SK-MEL-5 (cell line): ENCODE measurements around the gene CARM1. TPM values are rescaled to one million over a fixed set of nuclear protein-coding genes. Genes with fewer than 3 reads are reported as not detected.
"Not testable (repeated sequence)": the region's sequence is repeated elsewhere in the genome, so short reads cannot be mapped to it uniquely, and the experiment has no call there.

ENCODE experiments used
- DNase-seq: peaks from one replicate; pipeline ENCODE4 v3.0.0-alpha.2; 2016; ENCODE audit warnings: low read depth, low spot score
- in situ Hi-C: cut with HindIII; loops from 2 replicates; pipeline ENCODE4 v1.10.0; 2016; ENCODE audit warnings: low sequenced_read_pairs, high pct_unique_total_duplicates, low pct_unique_long_range_greater_than_20kb
- total RNA-seq: library from RNA; depleted of rRNA; stranded (reverse); fragments of >200 nt; shearing (Covaris generic); gene quantifications from 2 replicates; pipeline ENCODE4 v1.2.3, GENCODE V29; 2014

The CARM1 gene
- total RNA-seq, 1 experiment from 2014 or later = 18.6 TPM

DNA sequence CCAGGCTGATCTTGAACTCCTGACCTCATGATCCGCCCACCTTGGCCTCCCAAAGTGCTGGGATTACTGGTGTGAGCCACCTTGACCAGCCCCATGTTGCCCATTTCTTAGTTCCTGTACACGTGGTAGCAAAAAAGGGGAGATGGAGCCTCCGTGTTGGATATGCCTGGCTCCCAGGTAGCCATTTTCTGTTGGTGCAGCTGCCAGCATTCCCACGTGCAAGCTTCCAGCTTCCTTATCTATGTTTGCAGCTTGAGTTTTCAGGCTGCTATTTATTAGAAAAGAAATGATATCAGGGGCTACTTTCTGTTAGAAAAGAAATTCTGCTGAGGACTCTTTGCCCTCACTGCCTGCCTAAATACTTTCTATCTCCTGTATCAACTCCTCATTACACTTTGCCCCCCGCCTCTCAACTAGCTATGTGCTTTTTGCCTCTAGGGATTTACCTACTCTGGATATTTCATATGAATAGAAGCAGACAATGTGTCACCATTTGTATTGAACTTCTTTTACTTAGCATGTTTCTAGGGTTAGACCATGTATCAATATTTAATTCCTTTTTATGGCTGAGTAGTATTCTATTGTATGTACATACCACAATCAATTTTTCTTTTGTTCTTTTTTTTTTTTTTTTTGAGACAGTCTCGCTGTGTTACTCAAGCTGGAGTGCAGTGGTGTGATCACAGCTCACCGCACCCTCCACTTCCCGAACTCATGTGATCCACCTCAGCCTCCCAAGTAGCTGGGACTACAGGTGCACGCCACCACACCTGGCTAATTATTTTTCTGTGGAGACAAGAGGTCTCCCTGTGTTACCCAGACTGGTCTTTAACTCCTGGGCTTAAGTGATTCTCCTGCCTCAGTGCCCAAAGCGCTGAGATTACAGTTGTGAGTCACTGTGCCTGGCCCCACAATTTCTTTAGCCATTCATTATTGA is 32.0 kb upstream of the CARM1 start:
- DNase-seq = no peak
- in situ Hi-C loops = no loop called here

DNA sequence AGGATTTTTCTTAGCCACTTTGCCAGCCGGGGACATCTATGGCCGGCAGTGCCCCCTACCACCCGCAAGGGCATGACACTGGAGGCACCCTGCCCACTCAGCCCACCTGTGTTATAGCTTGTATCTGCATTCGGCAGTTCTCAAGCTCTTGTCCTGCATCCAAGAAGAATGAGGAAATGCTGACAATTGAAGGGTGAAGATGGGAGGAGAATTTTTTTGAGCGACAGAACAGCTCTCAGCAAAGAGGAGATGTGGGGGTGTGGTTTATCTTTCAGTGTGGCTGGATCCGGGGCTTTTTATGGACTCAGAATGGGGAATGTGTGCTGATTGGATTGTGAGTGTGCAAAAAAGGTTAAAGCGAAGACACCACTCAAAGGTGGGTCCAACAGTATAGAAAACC is 28.6 kb upstream of the CARM1 start:
- no peak for DNase-seq
- in situ Hi-C loops = no loop called here

DNA sequence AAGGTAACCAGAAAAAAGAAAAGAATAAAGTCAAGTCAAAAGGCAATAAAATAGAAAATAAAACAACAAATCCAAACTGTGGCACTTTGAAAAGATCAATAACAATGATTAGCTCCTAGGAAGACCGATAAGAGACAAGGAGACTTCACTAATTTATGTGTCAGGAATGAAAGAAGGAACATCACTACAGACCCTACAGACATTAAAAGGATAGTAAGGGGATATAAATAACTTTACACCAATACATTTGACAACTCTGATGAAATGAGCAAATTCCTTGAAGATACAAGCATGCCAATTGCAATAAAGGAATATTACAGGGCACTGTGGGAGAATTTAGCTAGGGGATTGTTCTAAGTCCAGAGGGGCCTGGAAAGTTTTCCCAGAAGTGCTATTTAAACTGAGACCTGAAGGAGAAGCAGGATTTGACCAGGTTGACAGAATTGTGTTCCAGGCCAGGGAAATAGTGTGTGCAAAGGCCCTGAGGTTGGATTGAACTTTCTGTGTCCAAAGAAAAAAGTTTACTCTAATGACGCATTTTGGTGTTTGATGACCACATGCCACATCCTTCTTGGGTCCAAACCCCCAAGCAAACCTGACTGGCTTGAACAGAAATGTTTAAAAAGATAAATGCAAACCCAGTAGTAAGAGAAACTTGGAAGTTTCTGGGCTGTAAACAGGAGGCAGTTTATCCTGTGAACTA is 24.7 kb upstream of the CARM1 start:
- in situ Hi-C loops = no loop called here
- DNase-seq = no peak

- DNase-seq = no peak
- in situ Hi-C loops = no loop called here
Observed at GRCh38 chr19:10848230-10848856, 23.0 kb upstream of the CARM1 start, which contains the start of gene C19orf38. TSS of gene C19orf38 (plus strand) at chr19:10848415. CDS start at chr19:10848509, 94 bp downstream.

DNA sequence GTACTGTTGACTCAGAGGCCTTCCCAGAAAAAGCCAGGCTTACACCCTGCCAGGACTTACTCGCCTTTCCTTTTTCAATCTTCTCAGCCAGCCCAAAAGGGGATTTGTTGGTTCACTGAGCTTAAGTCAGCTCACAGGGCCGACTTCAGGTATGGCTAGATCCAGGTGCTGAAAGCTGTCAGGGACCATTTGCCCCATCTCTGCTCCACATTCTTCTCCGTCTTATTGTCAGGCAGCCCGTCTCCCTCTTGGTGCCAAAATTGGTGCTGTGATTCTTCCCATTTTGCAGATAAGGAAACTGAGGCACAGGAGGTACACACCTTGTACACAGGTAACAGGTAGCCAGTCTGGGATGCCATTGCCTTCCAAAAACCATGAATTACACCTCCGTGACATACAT is 20.7 kb upstream of the CARM1 start:
- in situ Hi-C loops = no loop called here

GRCh38 chr19:10852098-10852800 is 19.1 kb upstream of the CARM1 start:
- DNase-seq = no peak
- in situ Hi-C loops = no loop called here

More for the DNA sequence above, 20.7 kb upstream of the CARM1 start:
- no peak for DNase-seq

- in situ Hi-C loops = no loop called here
- DNase-seq = no peak
Observed at GRCh38 chr19:10852941-10853340, 18.4 kb upstream of the CARM1 start.

- in situ Hi-C loops = no loop called here
- peak; percentile 58 for DNase-seq
Observed at GRCh38 chr19:10854350-10855089, 16.8 kb upstream of the CARM1 start.

DNA sequence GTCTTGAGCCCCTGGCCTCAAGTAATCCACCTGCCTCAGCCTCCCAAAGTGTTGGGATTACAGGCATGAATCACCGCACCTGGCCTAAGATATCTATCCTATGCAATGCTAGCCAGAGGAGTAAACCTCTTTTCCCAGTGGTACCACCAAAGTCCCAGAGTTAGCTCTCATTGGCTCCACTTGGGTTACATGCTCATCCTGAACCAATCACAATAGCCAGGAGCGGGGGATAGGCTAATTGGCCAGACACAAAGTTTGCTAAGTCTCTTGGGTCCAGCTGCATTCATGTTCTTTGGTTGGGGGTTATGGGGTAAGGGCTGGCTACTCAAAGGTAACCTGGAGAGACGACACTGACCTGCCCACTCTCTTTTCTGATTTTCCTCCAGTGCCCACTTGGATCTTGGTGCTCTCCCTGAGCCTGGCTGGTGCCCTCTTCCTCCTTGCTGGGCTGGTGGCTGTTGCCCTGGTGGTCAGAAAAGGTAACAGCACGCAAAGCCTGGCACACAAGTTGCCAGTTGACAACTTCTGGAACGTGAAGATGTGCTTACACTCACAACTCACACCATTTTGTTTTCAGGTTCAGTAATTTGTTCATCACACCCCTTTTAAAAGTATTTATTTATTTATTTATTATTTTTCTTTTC is 15.4 kb upstream of the CARM1 start:
- in situ Hi-C loops = no loop called here
- DNase-seq = peak; percentile 55

DNA sequence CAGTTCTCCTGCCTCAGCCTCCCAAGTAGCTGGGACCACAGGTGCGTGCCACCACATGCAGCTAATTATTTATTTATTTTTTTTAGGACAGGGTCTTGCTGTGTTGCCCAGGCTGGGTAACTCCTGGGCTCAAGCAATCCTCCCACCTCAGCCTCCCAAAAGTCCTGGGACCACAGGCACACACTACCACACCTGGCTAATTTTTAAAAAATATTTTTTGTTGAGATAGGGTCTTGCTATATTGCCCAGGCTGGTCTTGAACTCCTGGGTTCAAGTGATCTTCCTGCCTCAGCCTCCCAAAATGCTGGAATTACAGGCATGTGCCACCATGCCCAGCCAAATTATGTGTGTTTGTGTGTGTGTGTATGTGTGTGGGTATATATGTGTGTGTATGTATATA is 14.5 kb upstream of the CARM1 start:
- in situ Hi-C loops, DNase-seq: not testable (repeated sequence)

GRCh38 chr19:10858204-10858828 is 13.0 kb upstream of the CARM1 start:
- in situ Hi-C loops = no loop called here
- peak; percentile 44 for DNase-seq

DNA sequence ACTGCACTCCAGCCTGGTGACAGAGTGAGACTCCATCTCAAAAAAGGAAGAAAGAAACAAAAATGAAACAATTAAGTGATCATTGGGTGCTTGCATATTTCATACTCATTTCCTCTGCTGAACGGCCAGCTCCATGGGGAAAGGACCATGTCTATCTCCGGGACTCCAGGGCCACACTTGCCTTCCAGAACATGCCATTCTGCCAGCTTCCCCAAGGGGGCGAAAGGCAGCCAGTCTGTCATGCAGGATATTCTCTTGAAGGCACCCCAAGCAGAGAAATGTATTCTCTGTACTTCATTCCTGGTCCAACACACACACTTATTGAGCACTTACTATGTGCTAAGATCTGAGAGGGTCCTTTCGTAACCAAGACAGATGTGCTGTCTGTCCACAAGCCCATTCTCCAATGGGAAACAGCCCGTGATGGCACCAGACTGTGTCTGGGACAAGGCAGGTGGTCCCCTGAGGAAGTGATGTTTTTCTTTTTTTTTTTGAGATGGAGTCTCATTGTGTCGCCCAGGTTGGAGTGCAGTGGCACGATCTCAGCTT is 10.2 kb upstream of the CARM1 start:
- in situ Hi-C loops = no loop called here
- DNase-seq = peak; percentile 63

DNA sequence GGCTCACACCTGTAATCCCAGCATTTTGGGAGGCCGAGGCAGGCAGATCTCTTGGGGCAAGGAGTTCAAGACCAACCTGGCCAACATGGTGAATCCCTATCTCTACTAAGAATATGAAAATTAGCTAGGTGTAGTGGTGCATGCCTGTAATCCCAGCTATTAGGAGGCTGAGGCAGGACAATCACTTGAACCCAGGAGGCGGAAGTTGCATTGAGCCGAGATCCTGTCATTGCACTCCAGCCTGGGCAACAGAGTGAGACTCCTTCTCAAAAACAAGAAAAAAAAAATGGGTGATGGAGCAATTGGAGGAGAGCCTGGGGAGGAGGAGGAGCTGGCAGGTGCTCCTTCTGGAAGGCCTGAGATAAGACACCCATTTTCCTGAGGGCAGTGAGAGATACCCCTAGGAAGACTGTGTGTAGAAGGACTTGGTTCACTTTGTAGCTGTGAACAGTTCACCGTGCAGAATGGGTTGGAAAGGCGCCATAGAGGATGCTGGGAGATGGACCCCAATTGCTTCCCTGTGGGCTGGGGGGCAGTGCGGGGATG is 8.7 kb upstream of the CARM1 start:
- in situ Hi-C loops = no loop called here
- DNase-seq = no peak

DNA sequence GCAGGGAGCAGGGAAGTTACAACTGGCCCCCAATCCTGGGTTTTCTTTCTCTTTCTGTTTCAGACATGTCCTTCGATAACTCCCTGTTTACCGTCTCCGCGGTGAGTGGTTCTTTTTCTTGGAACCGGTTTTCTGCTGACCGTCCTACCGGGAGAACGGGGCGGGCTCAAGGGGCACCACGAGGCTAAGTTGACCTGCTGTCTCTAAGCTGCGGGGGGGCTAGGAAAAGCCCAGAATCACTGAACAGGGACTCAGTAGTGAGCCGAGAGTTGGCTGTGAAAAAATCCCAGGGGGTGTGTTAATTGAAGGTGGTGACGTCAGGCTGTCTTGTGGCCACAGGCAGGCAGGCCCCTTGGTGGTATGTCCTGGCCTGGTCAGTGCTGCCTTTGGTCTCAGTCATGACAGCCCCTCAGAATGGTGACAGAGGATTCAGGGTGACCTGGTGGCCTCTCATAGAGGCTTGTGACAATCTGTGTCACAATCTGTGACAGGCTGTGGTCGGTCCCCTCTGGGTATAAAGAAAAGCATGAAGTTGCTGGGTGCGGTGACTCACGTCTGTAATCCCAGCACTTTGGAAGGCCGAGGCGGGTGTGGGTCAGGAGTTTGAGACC is 8.1 kb upstream of the CARM1 start:
- peak; percentile 49 for DNase-seq
- in situ Hi-C loops = no loop called here

DNA sequence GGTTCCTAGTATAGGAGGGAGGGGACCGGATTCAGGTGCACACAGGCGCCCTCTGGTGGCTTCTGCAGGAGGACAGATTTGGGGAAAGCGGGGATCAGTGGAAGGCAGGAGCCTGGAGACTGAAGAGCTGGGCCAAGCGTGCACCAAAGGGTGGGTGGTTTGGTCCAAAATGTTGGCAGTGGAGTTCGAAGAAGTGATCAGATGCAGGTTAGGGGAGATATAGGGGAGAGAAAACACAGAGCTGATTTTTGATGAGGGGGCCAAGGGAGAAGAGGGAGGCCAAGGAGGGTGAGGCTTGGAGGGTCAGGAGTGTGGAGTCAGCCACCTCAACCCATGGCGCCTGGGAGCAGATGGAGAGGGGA is 6.8 kb upstream of the CARM1 start:
- in situ Hi-C loops = no loop called here
- peak; percentile 73 for DNase-seq
